ENCODE results near the gene GABBR2.

GRCh38 chr9:98751210-98751609 is 42.5 kb upstream of the GABBR2 start:
- no peak for TF ChIP-seq POLR2A (IDR thresholded peaks at IDR 0.05)
- TF ChIP-seq CTCF (IDR thresholded peaks at IDR 0.05), result no peak

Data from breast epithelium (tissue), 3 donors.